DND-41 (cell line): ENCODE data around the gene CHRNE.

Experiments
- ATAC-seq: fragments of 200-7000 bp; cut with Tn5 transposase; 3 replicates; pipeline ENCODE4 v1.9.1; 2021; ENCODE audit warnings: low read depth; ENCODE audit not compliant: insufficient read depth
- DNase-seq: peaks from one replicate; pipeline ENCODE4 v3.0.0-alpha.2; 2020
- H2AFZ ChIP-seq: 2 replicates; pipeline ENCODE4 v1.6.0; 2012; ENCODE audit warnings: low read depth, low read length
- H3K27ac ChIP-seq: 2 replicates; pipeline ENCODE4 v1.5.1; 2012; ENCODE audit warnings: low read length, inconsistent platforms
- H3K27me3 ChIP-seq: fragments of 200-600 bp; sonication (generic); 2 replicates; pipeline ENCODE4 v1.6.0; 2012; ENCODE audit warnings: low read length, mild to moderate bottlenecking, inconsistent platforms; ENCODE audit not compliant: insufficient read depth, poor library complexity
- H3K36me3 ChIP-seq: 2 replicates; pipeline ENCODE4 v1.5.1; 2012; ENCODE audit warnings: low read length, inconsistent platforms; ENCODE audit not compliant: insufficient read depth
- H3K4me1 ChIP-seq: 2 replicates; pipeline ENCODE4 v1.5.1; 2012; ENCODE audit warnings: mild to moderate bottlenecking, low read length; ENCODE audit not compliant: insufficient read depth
- H3K4me2 ChIP-seq: 2 replicates; pipeline ENCODE4 v1.6.0; 2012; ENCODE audit warnings: mild to moderate bottlenecking, moderate library complexity, low read length, inconsistent platforms; ENCODE audit not compliant: insufficient read depth
- H3K4me3 ChIP-seq, 2 experiments: fragments of 200-600 bp in 1 of 2; shearing (Covaris generic) in 1 of 2; 2 replicates each; pipeline ENCODE4 v1.5.1; 2012 to 2016; ENCODE audit warnings: inconsistent platforms in 2 of 2, low read length in 2 of 2, mild to moderate bottlenecking in 2 of 2, low read depth in 1 of 2, moderate library complexity in 1 of 2
- H3K79me2 ChIP-seq: 2 replicates; pipeline ENCODE4 v1.6.0; 2012; ENCODE audit warnings: low read length, inconsistent platforms; ENCODE audit not compliant: insufficient read depth
- H3K9ac ChIP-seq: 2 replicates; pipeline ENCODE4 v1.6.0; 2012; ENCODE audit warnings: low read depth, mild to moderate bottlenecking, inconsistent platforms, low read length, moderate library complexity
- H3K9me3 ChIP-seq: 2 replicates; pipeline ENCODE4 v1.5.1; 2012; ENCODE audit warnings: low read length, moderate library complexity, mild to moderate bottlenecking, inconsistent platforms; ENCODE audit not compliant: insufficient read depth, severe bottlenecking
- H4K20me1 ChIP-seq: 2 replicates; pipeline ENCODE4 v1.6.0; 2012; ENCODE audit warnings: low read length; ENCODE audit not compliant: insufficient read depth
- CTCF ChIP-seq: IDR thresholded peaks from 2 replicates; pipeline ENCODE4 v1.5.1; 2012; ENCODE audit warnings: borderline replicate concordance, low read length, moderate library complexity, mild to moderate bottlenecking; ENCODE audit not compliant: poor library complexity, severe bottlenecking; ENCODE audit errors: extremely low read depth
- EZH2 ChIP-seq: IDR thresholded peaks from 3 replicates; pipeline ENCODE4 v1.6.1; 2012; ENCODE audit warnings: borderline replicate concordance, low read depth, mild to moderate bottlenecking, moderate library complexity, low read length, inconsistent platforms; ENCODE audit not compliant: severe bottlenecking

Gene CHRNE

GRCh38 chr17:4853208-4853671 lies 49.7 kb downstream of the CHRNE start:
- no peaks in the 10 kb centered on the region for H3K9me3 ChIP-seq
- H3K9ac ChIP-seq, result no peak overlapping the region
- no peaks in the 10 kb centered on the region for H3K4me1 ChIP-seq
- no peaks in the 10 kb centered on the region for H3K27me3 ChIP-seq
- peaks cover 15% of the 10 kb centered on the region for H3K36me3 ChIP-seq
- H3K4me3 ChIP-seq, result no peak overlapping the region
- peaks cover 81% of the 10 kb centered on the region for H4K20me1 ChIP-seq
- DNase-seq (peak; percentile 10), ATAC-seq (no peak)
- peaks cover 45% of the 10 kb centered on the region for H3K79me2 ChIP-seq
- no peak overlapping the region for H3K4me2 ChIP-seq
- no peak overlapping the region for H2AFZ ChIP-seq
- no peak for TF ChIP-seq EZH2
- TF ChIP-seq CTCF, result no peak
- H3K27ac ChIP-seq, result no peak overlapping the region

- Histone ChIP-seq H3K4me3 (no peak overlapping the region), H3K36me3 (peaks cover 15% of the 10 kb centered on the region), H3K27me3 (no peaks in the 10 kb centered on the region), H3K79me2 (peaks cover 48% of the 10 kb centered on the region), H3K27ac (no peak overlapping the region), H3K9ac (no peak overlapping the region), H2AFZ (no peak overlapping the region), H4K20me1 (peaks cover 81% of the 10 kb centered on the region), H3K9me3 (no peaks in the 10 kb centered on the region), H3K4me1 (no peaks in the 10 kb centered on the region), H3K4me2 (no peak overlapping the region)
- peak; percentile 14 for DNase-seq
- no peak for ATAC-seq
- TF ChIP-seq EZH2 (no peak), CTCF (no peak)
Measured at GRCh38 chr17:4852567-4853207, 50.2 kb downstream of the CHRNE start.

GRCh38 chr17:4851084-4851483 lies 51.8 kb downstream of the CHRNE start:
- H4K20me1 ChIP-seq, result peaks cover 81% of the 10 kb centered on the region
- peaks cover 51% of the 10 kb centered on the region for H3K79me2 ChIP-seq
- no peak overlapping the region for H3K4me2 ChIP-seq
- H3K27ac ChIP-seq, result no peak overlapping the region
- H3K4me1 ChIP-seq, result no peaks in the 10 kb centered on the region
- H3K27me3 ChIP-seq, result no peaks in the 10 kb centered on the region
- no peak for DNase-seq
- H3K9ac ChIP-seq, result no peak overlapping the region
- TF ChIP-seq CTCF, result no peak
- no peak for TF ChIP-seq EZH2
- H3K36me3 ChIP-seq, result peaks cover 8% of the 10 kb centered on the region
- no peak overlapping the region for H2AFZ ChIP-seq
- ATAC-seq, result no peak
- no peaks in the 10 kb centered on the region for H3K9me3 ChIP-seq
- no peak overlapping the region for H3K4me3 ChIP-seq
